ENCODE data around the gene CARD14.
"Not testable (repeated sequence)": the region's sequence is repeated elsewhere in the genome, so short reads cannot be mapped to it uniquely, and the experiment has no call there.

The CARD14 gene

GRCh38 chr17:80257716-80258213 is 87.9 kb downstream of the CARD14 start:
- no peak overlapping the region for H3K4me3 ChIP-seq (ENCODE audit: low read depth, low read length)
- no peak for TF ChIP-seq CTCF (IDR thresholded peaks at IDR 0.05; ENCODE audit: insufficient read depth, low read depth, low read length, missing control alignments)
- DNase-seq (ENCODE audit: low read depth), result no peak

GRCh38 chr17:80258296-80258695 is 88.5 kb downstream of the CARD14 start:
- peak; percentile 58 for DNase-seq (ENCODE audit: low read depth)
- H3K4me3 ChIP-seq (ENCODE audit: low read depth, low read length), result not testable (repeated sequence)
